Measurements from ENCODE around the gene OR5M8. TPM values are rescaled to one million over a fixed set of nuclear protein-coding genes. Genes with fewer than 3 reads are reported as not detected.

Gene OR5M8
- total and polyA plus RNA-seq, 7 experiments from 2014 or later: not detected

DNA sequence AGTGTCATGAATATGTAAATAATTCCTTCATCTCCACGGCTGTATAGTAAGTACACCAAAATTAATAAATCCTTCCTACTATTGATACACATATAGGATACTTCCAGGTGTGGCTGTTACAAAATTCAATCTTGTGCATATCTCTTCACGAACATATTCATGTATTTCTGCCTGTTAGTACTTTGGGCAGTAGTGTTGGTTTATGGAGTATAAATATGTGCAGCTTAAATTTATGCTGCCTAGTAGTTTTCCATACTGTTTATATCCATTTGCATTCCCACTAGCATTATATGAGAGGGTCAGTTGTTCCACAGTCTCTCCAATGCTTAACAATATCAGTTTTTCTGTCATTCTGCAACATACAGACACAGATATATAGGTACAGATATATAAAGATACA is 3.9 kb upstream of the OR5M8 start:
- POLR2A ChIA-PET: no interaction called here
- no peak overlapping the region for H3K27ac ChIP-seq (ENCODE audit: low read depth, low read length)
- DNase-seq: no peak

GRCh38 chr11:56486801-56487200 is 4.4 kb downstream of the OR5M8 start:
- Histone ChIP-seq H3K36me3 (ENCODE audit: control insufficient read depth in 2 of 3, insufficient read depth in 3 of 3, low read length in 3 of 3) (no peaks in the 10 kb centered on the region), H3K9me3 (ENCODE audit: control insufficient read depth in 2 of 3, low read length in 3 of 3) (no peaks in the 10 kb centered on the region), H3K27me3 (ENCODE audit: control insufficient read depth in 2 of 2, insufficient read depth in 2 of 2, low read length in 2 of 2) (no peaks in the 10 kb centered on the region), H3K27ac (ENCODE audit: low read depth, low read length) (no peak overlapping the region), H3K4me3 (ENCODE audit: low read length) (no peak overlapping the region), H3K4me1 (ENCODE audit: control insufficient read depth in 2 of 2, insufficient read depth in 2 of 2, low read length in 2 of 2) (no peaks in the 10 kb centered on the region)
- ATAC-seq (no peak), DNase-seq (no peak)
- ChIA-PET CTCF (no interaction called here), POLR2A (no interaction called here)
- intact Hi-C loops (cut with micrococcal nuclease): no loop called here
- H3K27me3 Mint-ChIP-seq: no peaks in the 10 kb centered on the region
- no peaks in the 10 kb centered on the region for H3K36me3 Mint-ChIP-seq
- H3K9me3 Mint-ChIP-seq: peaks cover 3 to 15% (median 7%) of the 10 kb centered on the region in 11 donors
- H3K27ac Mint-ChIP-seq: no peak overlapping the region
- H3K4me1 Mint-ChIP-seq: no peaks in the 10 kb centered on the region
- H3K4me3 Mint-ChIP-seq: no peak overlapping the region

More for the DNA sequence above, 3.9 kb upstream of the OR5M8 start:
- H3K27me3 ChIP-seq (ENCODE audit: control insufficient read depth in 2 of 2, insufficient read depth in 2 of 2, low read length in 2 of 2): no peaks in the 10 kb centered on the region
- no peak overlapping the region for H3K27ac Mint-ChIP-seq
- H3K36me3 Mint-ChIP-seq: no peaks in the 10 kb centered on the region
- peaks cover 3 to 20% (median 9%) of the 10 kb centered on the region in 11 donors for H3K9me3 Mint-ChIP-seq
- H3K4me3 Mint-ChIP-seq: no peak overlapping the region
- H3K27me3 Mint-ChIP-seq: no peaks in the 10 kb centered on the region
- H3K4me1 ChIP-seq (ENCODE audit: control insufficient read depth in 2 of 2, insufficient read depth in 2 of 2, low read length in 2 of 2): no peaks in the 10 kb centered on the region
- CTCF ChIA-PET: no interaction called here
- H3K36me3 ChIP-seq (ENCODE audit: control insufficient read depth in 2 of 3, insufficient read depth in 3 of 3, low read length in 3 of 3): no peaks in the 10 kb centered on the region
- H3K4me1 Mint-ChIP-seq: no peaks in the 10 kb centered on the region
- H3K4me3 ChIP-seq (ENCODE audit: low read length): no peak overlapping the region
- no peak for ATAC-seq
- H3K9me3 ChIP-seq (ENCODE audit: control insufficient read depth in 2 of 3, low read length in 3 of 3): peaks cover 0 to 4% (median 0%) of the 10 kb centered on the region in 3 experiments
- intact Hi-C loops (cut with micrococcal nuclease): no loop called here

DNA sequence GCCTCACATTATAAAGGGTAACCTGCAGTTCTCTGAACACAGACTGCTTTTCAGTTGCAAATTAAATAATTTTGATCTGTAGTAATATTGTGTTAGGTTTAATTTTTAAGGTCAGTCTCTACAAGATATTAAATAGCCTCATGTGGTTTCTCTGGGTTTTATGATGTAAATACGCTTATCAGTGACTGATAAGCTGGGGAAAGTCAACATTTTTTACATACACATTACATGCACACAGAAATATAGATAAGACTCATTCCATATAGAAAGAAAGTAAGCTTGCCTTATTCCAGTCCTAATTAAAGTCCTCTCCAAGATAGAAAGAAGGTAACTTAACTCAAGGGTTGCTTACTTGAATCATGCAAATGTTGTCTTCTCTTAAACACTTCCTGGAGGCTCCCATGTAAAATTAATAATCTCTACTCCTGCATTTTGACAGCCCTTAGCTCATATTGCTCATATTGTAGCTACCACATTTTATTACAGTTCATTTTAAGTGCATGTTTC is 16.4 kb downstream of the OR5M8 start:
- intact Hi-C loops (cut with micrococcal nuclease): no loop called here

DNA sequence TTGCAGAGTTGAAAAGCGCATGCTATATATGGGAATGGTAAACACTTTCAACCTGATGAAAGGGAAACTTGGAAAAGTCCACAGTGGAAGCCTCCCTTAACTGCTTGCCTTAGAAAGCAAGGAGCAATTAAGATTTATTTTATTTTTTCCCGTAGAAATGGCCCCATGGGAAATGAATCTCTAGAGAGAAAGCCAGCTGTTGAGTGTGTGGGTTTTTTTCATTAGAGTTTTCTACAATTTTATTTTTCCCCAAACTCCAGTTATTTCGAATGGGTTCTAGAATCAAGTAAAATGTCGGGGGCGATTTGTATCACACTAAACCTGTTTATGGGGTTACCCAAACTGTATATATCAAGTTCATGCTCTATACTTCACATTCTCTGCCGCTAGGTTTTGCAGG is 17.9 kb downstream of the OR5M8 start, which contains the start of gene OR5M3:
TSS of gene OR5M3 (minus strand) at position 101 of the 400 bp plus-strand sequence. CDS start 2,855 bp downstream, outside the sequence.
- no peaks in the 10 kb centered on the region for H3K27me3 Mint-ChIP-seq

More for the DNA sequence above, 16.4 kb downstream of the OR5M8 start:
- Histone ChIP-seq H3K27me3 (ENCODE audit: control insufficient read depth in 2 of 2, insufficient read depth in 2 of 2, low read length in 2 of 2) (no peaks in the 10 kb centered on the region), H3K4me1 (ENCODE audit: control insufficient read depth in 2 of 2, insufficient read depth in 2 of 2, low read length in 2 of 2) (no peaks in the 10 kb centered on the region), H3K27ac (ENCODE audit: low read depth, low read length) (no peak overlapping the region), H3K36me3 (ENCODE audit: control insufficient read depth in 2 of 3, insufficient read depth in 3 of 3, low read length in 3 of 3) (no peaks in the 10 kb centered on the region), H3K9me3 (ENCODE audit: control insufficient read depth in 2 of 3, low read length in 3 of 3) (no peaks in the 10 kb centered on the region), H3K4me3 (ENCODE audit: low read length) (no peak overlapping the region)
- Mint-ChIP-seq H3K27me3 (no peaks in the 10 kb centered on the region), H3K36me3 (peaks cover 0 to 6% (median 0%) of the 10 kb centered on the region in 5 donors), H3K27ac (no peak overlapping the region), H3K9me3 (peaks cover 0 to 13% (median 6%) of the 10 kb centered on the region in 11 donors), H3K4me3 (no peak overlapping the region), H3K4me1 (no peaks in the 10 kb centered on the region)
- no peak for DNase-seq
- ChIA-PET CTCF (no interaction called here), POLR2A (no interaction called here)
- ATAC-seq: no peak

GRCh38 chr11:56457076-56457475 is 34.1 kb downstream of the OR5M8 start:
- Mint-ChIP-seq H3K4me1 (no peaks in the 10 kb centered on the region), H3K4me3 (no peak overlapping the region), H3K27ac (no peak overlapping the region), H3K36me3 (no peaks in the 10 kb centered on the region), H3K9me3 (peaks cover 0 to 17% (median 5%) of the 10 kb centered on the region in 11 donors), H3K27me3 (no peaks in the 10 kb centered on the region)
- Histone ChIP-seq H3K27me3 (ENCODE audit: control insufficient read depth in 2 of 2, insufficient read depth in 2 of 2, low read length in 2 of 2) (no peaks in the 10 kb centered on the region), H3K4me3 (ENCODE audit: low read length) (no peak overlapping the region), H3K9me3 (ENCODE audit: control insufficient read depth in 2 of 3, low read length in 3 of 3) (no peaks in the 10 kb centered on the region), H3K4me1 (ENCODE audit: control insufficient read depth in 2 of 2, insufficient read depth in 2 of 2, low read length in 2 of 2) (no peaks in the 10 kb centered on the region), H3K27ac (ENCODE audit: low read depth, low read length) (no peak overlapping the region), H3K36me3 (ENCODE audit: control insufficient read depth in 2 of 3, insufficient read depth in 3 of 3, low read length in 3 of 3) (no peaks in the 10 kb centered on the region)
- DNase-seq (no peak), ATAC-seq (no peak)
- POLR2A ChIA-PET: no interaction called here
- CTCF ChIA-PET: no interaction called here
- intact Hi-C loops (cut with micrococcal nuclease): no loop called here

More for the DNA sequence above, 17.9 kb downstream of the OR5M8 start, which contains the start of gene OR5M3:
- Histone ChIP-seq H3K36me3 (ENCODE audit: control insufficient read depth in 2 of 3, insufficient read depth in 3 of 3, low read length in 3 of 3) (no peaks in the 10 kb centered on the region), H3K27me3 (ENCODE audit: control insufficient read depth in 2 of 2, insufficient read depth in 2 of 2, low read length in 2 of 2) (no peaks in the 10 kb centered on the region), H3K4me3 (ENCODE audit: low read length) (no peak within 1 kb of the TSS), H3K9me3 (ENCODE audit: control insufficient read depth in 2 of 3, low read length in 3 of 3) (no peaks in the 10 kb centered on the region), H3K27ac (ENCODE audit: low read depth, low read length) (no peak within 1 kb of the TSS), H3K4me1 (ENCODE audit: control insufficient read depth in 2 of 2, insufficient read depth in 2 of 2, low read length in 2 of 2) (no peaks in the 10 kb centered on the region)
- Mint-ChIP-seq H3K36me3 (no peaks in the 10 kb centered on the region), H3K4me3 (no peak within 1 kb of the TSS), H3K27ac (no peak within 1 kb of the TSS), H3K4me1 (no peaks in the 10 kb centered on the region), H3K9me3 (peaks cover 0 to 6% (median 0%) of the 10 kb centered on the region in 11 donors)
- ATAC-seq (no peak), DNase-seq (no peak)
- ChIA-PET POLR2A (no interaction called here), CTCF (no interaction called here)
- intact Hi-C loops (cut with micrococcal nuclease): no loop called here

- H3K27ac Mint-ChIP-seq: no peak overlapping the region
- CTCF ChIA-PET: no interaction called here
Observed at GRCh38 chr11:56453521-56453920, 37.6 kb downstream of the OR5M8 start.

More at GRCh38 chr11:56453521-56453920, 37.6 kb downstream of the OR5M8 start:
- Histone ChIP-seq H3K4me3 (ENCODE audit: low read length) (no peak overlapping the region), H3K4me1 (ENCODE audit: control insufficient read depth in 2 of 2, insufficient read depth in 2 of 2, low read length in 2 of 2) (no peaks in the 10 kb centered on the region), H3K9me3 (ENCODE audit: control insufficient read depth in 2 of 3, low read length in 3 of 3) (no peaks in the 10 kb centered on the region), H3K36me3 (ENCODE audit: control insufficient read depth in 2 of 3, insufficient read depth in 3 of 3, low read length in 3 of 3) (no peaks in the 10 kb centered on the region), H3K27me3 (ENCODE audit: control insufficient read depth in 2 of 2, insufficient read depth in 2 of 2, low read length in 2 of 2) (no peaks in the 10 kb centered on the region), H3K27ac (ENCODE audit: low read depth, low read length) (no peak overlapping the region)
- no peaks in the 10 kb centered on the region for H3K4me1 Mint-ChIP-seq
- no peaks in the 10 kb centered on the region for H3K36me3 Mint-ChIP-seq
- no peak overlapping the region for H3K4me3 Mint-ChIP-seq
- ATAC-seq (no peak), DNase-seq (no peak)
- H3K9me3 Mint-ChIP-seq: peaks cover 0 to 20% (median 7%) of the 10 kb centered on the region in 11 donors
- POLR2A ChIA-PET: no interaction called here
- H3K27me3 Mint-ChIP-seq: no peaks in the 10 kb centered on the region
- intact Hi-C loops (cut with micrococcal nuclease): no loop called here

All from naive thymus-derived CD4-positive, alpha-beta T cell (primary cell).